SK-N-SH treated with all-trans-retinoic acid at 6 μM for 48 hours (cell line): ENCODE results near the gene HMGN1.

Source experiments
- ATAC-seq: fragments of 200-7000 bp; cut with Tn5 transposase; 3 replicates; pipeline ENCODE4 v1.9.1; 2020; ENCODE audit warnings: mild to moderate bottlenecking, moderate library complexity
- BACH2 ChIP-seq: fragments of 250-450 bp; sonication (Bioruptor Pico); IDR thresholded peaks from 2 replicates; pipeline ENCODE4 v1.9.0; 2021; ENCODE audit warnings: mild to moderate bottlenecking, borderline replicate concordance
- CREB5 ChIP-seq: fragments of 250-450 bp; sonication (Bioruptor Pico); IDR thresholded peaks from 2 replicates; pipeline ENCODE4 v1.5.1; 2020; ENCODE audit warnings: low read depth, mild to moderate bottlenecking, moderate library complexity
- CSRNP3 ChIP-seq: fragments of 250-450 bp; sonication (Bioruptor Pico); IDR thresholded peaks from 2 replicates; pipeline ENCODE4 v1.5.1; 2021; ENCODE audit warnings: mild to moderate bottlenecking, moderate library complexity
- ESRRG ChIP-seq: fragments of 250-450 bp; sonication (Bioruptor Pico); IDR thresholded peaks from 2 replicates; pipeline ENCODE4 v1.6.1; 2021; ENCODE audit warnings: mild to moderate bottlenecking
- GLIS3 ChIP-seq: fragments of 250-450 bp; sonication (Bioruptor Pico); IDR thresholded peaks from 2 replicates; pipeline ENCODE4 v1.5.0; 2020; ENCODE audit warnings: mild to moderate bottlenecking, moderate library complexity
- ISL1 ChIP-seq: fragments of 250-450 bp; sonication (Bioruptor Pico); IDR thresholded peaks from 2 replicates; pipeline ENCODE4 v2.1.2; 2022; ENCODE audit warnings: mild to moderate bottlenecking, moderate library complexity
- OSR1 ChIP-seq: fragments of 250-450 bp; sonication (Bioruptor Pico); IDR thresholded peaks from 2 replicates; pipeline ENCODE4 v1.8.0; 2022; ENCODE audit warnings: moderate library complexity, mild to moderate bottlenecking, inconsistent platforms
- POU6F1 ChIP-seq: fragments of 250-450 bp; sonication (Bioruptor Pico); IDR thresholded peaks from 2 replicates; pipeline ENCODE4 v1.8.0; 2021; ENCODE audit warnings: low read depth, mild to moderate bottlenecking, moderate library complexity, borderline replicate concordance
- PPARA ChIP-seq: fragments of 250-450 bp; sonication (Bioruptor Pico); IDR thresholded peaks from 2 replicates; pipeline ENCODE4 v1.5.0; 2020; ENCODE audit warnings: mild to moderate bottlenecking, borderline replicate concordance
- RARB ChIP-seq: fragments of 250-450 bp; sonication (Bioruptor Pico); IDR thresholded peaks from 2 replicates; pipeline ENCODE4 v1.8.0; 2021; ENCODE audit warnings: mild to moderate bottlenecking, moderate library complexity
- SNAI2 ChIP-seq: fragments of 250-450 bp; sonication (Bioruptor Pico); IDR thresholded peaks from 2 replicates; pipeline ENCODE4 v1.5.0; 2020; ENCODE audit warnings: mild to moderate bottlenecking, moderate library complexity
- TOX ChIP-seq: fragments of 250-450 bp; sonication (Bioruptor Pico); IDR thresholded peaks from 2 replicates; pipeline ENCODE4 v1.8.0; 2021; ENCODE audit warnings: mild to moderate bottlenecking, moderate library complexity, borderline replicate concordance
- ZC3H10 ChIP-seq: fragments of 250-450 bp; sonication (Bioruptor Pico); IDR thresholded peaks from 2 replicates; pipeline ENCODE4 v1.5.1; 2021; ENCODE audit warnings: mild to moderate bottlenecking, moderate library complexity
- ZNF565 ChIP-seq: fragments of 450-650 bp; formaldehyde crosslinking; conservative IDR thresholded peaks from 2 replicates; pipeline ENCODE4 v1.5.0; 2020; ENCODE audit warnings: low read depth, mild to moderate bottlenecking, moderate library complexity
- ZNF70 ChIP-seq: fragments of 450-650 bp; formaldehyde crosslinking; IDR thresholded peaks from 2 replicates; pipeline ENCODE4 v1.5.0; 2020; ENCODE audit warnings: mild to moderate bottlenecking, moderate library complexity
- ZNF8 ChIP-seq: fragments of 450-650 bp; formaldehyde crosslinking; IDR thresholded peaks from 2 replicates; pipeline ENCODE4 v1.5.0; 2020; ENCODE audit warnings: mild to moderate bottlenecking, moderate library complexity

Gene HMGN1

GRCh38 chr21:39317134-39318090, 31.5 kb downstream of the HMGN1 start:
- TF ChIP-seq PPARA (CRISPR knock-in tag): no peak
- TF ChIP-seq GLIS3: no peak
- TF ChIP-seq CREB5 (CRISPR knock-in tag): no peak
- TF ChIP-seq TOX: no peak
- no peak for TF ChIP-seq SNAI2
- no peak for TF ChIP-seq BACH2 (CRISPR knock-in tag)
- TF ChIP-seq ZC3H10 (CRISPR knock-in tag): no peak
- TF ChIP-seq POU6F1: no peak
- TF ChIP-seq CSRNP3 (CRISPR knock-in tag): no peak
- TF ChIP-seq OSR1: no peak
- no peak for ATAC-seq

GRCh38 chr21:39316729-39317128, 32.2 kb downstream of the HMGN1 start:
- ATAC-seq: no peak
- TF ChIP-seq ESRRG (CRISPR knock-in tag) (no peak), SNAI2 (no peak)
- TF ChIP-seq, all 23 proteins: peak for 0

- ATAC-seq: no peak
- TF ChIP-seq GLIS3 (no peak), ISL1 (CRISPR knock-in tag) (no peak), ZNF70 (CRISPR knock-in tag) (no peak), SNAI2 (no peak), ESRRG (CRISPR knock-in tag) (no peak), OSR1 (no peak), CSRNP3 (CRISPR knock-in tag) (no peak), TOX (no peak), ZC3H10 (CRISPR knock-in tag) (no peak), ZNF8 (CRISPR knock-in tag) (no peak), CREB5 (CRISPR knock-in tag) (no peak), PPARA (CRISPR knock-in tag) (no peak)
Observed at GRCh38 chr21:39315603-39316445, 33.1 kb downstream of the HMGN1 start.

- TF ChIP-seq ZNF565 (CRISPR knock-in tag): no peak
- TF ChIP-seq ESRRG (CRISPR knock-in tag): no peak
- no peak for TF ChIP-seq RARB (CRISPR knock-in tag)
- TF ChIP-seq GLIS3: no peak
- no peak for TF ChIP-seq SNAI2
- TF ChIP-seq OSR1: no peak
- ATAC-seq: peak; percentile 63
Observed at GRCh38 chr21:39314143-39315027, 34.5 kb downstream of the HMGN1 start.
